SK-N-SH treated with all-trans-retinoic acid at 6 μM for 48 hours (cell line): Measurements from ENCODE around the gene ABCD1.

Experiments
- PPARA ChIP-seq: fragments of 250-450 bp; sonication (Bioruptor Pico); IDR thresholded peaks from 2 replicates; pipeline ENCODE4 v1.5.0; 2020; ENCODE audit warnings: mild to moderate bottlenecking, borderline replicate concordance
- ZFP30 ChIP-seq: fragments of 450-650 bp; formaldehyde crosslinking; IDR thresholded peaks from 2 replicates; pipeline ENCODE4 v1.5.0; 2022; ENCODE audit warnings: mild to moderate bottlenecking, moderate library complexity
- TF ChIP-seq, protein P1 (sequence below): fragments of 250-450 bp; sonication (Bioruptor Pico); IDR thresholded peaks from 2 replicates; pipeline ENCODE4 v1.5.1; 2021; ENCODE audit warnings: mild to moderate bottlenecking, moderate library complexity

DNA sequence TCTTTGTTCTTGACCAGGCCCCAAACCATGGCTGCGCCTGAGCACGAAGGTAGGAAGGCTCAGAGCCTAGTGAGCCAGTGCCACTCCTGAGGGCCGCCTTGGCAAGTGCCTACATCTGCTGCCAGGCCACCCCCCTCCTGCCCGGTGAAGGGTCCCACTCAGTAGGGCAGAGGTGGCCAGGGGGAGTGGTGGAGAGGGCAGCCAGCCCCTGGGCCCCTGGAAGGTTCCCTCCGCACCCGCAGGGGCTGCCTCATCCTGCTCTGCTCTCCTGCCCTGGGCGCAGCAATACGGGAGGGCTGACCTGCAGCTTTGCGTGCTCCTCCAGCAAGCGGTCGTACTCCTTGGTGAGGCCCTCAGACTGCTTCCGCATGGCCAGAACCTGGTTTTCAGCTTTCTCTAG lies 22.9 kb upstream of the ABCD1 start:
- TF ChIP-seq PPARA (CRISPR knock-in tag), result no peak
- TF ChIP-seq ZFP30 (CRISPR knock-in tag), result no peak
- TF ChIP-seq, protein P1, sequence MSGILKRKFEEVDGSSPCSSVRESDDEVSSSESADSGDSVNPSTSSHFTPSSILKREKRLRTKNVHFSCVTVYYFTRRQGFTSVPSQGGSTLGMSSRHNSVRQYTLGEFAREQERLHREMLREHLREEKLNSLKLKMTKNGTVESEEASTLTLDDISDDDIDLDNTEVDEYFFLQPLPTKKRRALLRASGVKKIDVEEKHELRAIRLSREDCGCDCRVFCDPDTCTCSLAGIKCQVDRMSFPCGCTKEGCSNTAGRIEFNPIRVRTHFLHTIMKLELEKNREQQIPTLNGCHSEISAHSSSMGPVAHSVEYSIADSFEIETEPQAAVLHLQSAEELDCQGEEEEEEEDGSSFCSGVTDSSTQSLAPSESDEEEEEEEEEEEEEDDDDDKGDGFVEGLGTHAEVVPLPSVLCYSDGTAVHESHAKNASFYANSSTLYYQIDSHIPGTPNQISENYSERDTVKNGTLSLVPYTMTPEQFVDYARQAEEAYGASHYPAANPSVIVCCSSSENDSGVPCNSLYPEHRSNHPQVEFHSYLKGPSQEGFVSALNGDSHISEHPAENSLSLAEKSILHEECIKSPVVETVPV (CRISPR knock-in tag), result no peak
